Epithelial cell of proximal tubule (primary cell): Measurements from ENCODE around the gene AKAP8. TPM values are rescaled to one million over a fixed set of nuclear protein-coding genes. Genes with fewer than 3 reads are reported as not detected.
"Not testable (repeated sequence)": the region's sequence is repeated elsewhere in the genome, so short reads cannot be mapped to it uniquely, and the experiment has no call there.

Source experiments
- DNase-seq: peaks from one replicate; pipeline ENCODE4 v3.0.0-alpha.2; 2011; ENCODE audit warnings: low read depth
- H3K4me3 ChIP-seq: 2 replicates; pipeline ENCODE4 v1.5.1; 2011; ENCODE audit warnings: low read depth, mild to moderate bottlenecking, low read length
- CTCF ChIP-seq: conservative IDR thresholded peaks from 2 replicates; pipeline ENCODE4 v1.5.1; 2012; ENCODE audit warnings: low read depth, mild to moderate bottlenecking, low read length
- total RNA-seq: library from RNA; depleted of rRNA; stranded (reverse); fragments of >200 nt; gene quantifications from 2 replicates; pipeline ENCODE4 v1.2.3, GENCODE V29; 2015

The AKAP8 gene
- total RNA-seq, 1 donor from 2014 or later = 14.1 TPM

GRCh38 chr19:15398501-15399233 is 19.1 kb upstream of the AKAP8 start:
- TF ChIP-seq CTCF = no peak
- H3K4me3 ChIP-seq = no peak overlapping the region
- DNase-seq = no peak

GRCh38 chr19:15397782-15398181 is 18.2 kb upstream of the AKAP8 start:
- DNase-seq = no peak
- no peak for TF ChIP-seq CTCF
- no peak overlapping the region for H3K4me3 ChIP-seq

DNA sequence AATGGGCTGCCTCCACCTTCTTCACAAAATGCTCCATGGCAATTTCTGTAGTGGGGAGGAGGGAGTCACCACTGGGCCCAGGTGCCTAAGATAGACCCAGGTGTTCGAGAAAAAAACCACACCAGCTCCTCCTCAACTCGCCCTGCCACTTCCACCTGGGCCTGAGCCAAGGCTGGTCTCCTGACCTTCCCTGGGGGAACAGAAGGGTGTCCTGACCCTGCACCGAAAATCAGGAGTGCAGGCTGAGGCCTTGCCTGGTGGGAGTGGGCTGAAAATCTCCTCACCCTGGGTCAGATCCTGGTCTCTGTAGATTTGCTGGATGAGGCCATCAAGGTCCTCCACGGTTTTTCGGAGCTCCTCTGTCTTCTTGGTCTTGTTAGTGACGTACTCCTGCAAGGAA is 17.6 kb upstream of the AKAP8 start:
- H3K4me3 ChIP-seq = no peak overlapping the region
- no peak for TF ChIP-seq CTCF
- DNase-seq = no peak

DNA sequence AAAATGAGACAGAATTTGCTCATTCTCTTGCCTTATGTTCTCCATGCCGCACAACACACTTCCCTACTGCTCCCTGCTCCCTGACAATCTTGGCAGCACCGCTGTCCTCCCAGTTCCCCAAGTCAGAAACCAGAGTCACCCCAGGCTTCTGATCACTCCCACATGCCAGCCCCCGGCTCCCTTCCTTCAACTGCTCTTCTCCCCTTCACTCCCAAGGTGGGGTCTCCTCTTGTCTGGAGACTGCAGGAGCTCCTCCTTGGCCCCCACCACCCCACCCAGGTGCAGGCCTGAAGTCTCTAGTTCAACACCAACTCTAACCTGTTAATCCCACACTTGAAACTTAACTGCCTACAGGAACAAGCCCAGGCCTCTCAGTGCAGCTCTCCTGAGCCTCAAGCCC is 16.8 kb upstream of the AKAP8 start:
- no peak overlapping the region for H3K4me3 ChIP-seq
- DNase-seq = no peak
- TF ChIP-seq CTCF = no peak

DNA sequence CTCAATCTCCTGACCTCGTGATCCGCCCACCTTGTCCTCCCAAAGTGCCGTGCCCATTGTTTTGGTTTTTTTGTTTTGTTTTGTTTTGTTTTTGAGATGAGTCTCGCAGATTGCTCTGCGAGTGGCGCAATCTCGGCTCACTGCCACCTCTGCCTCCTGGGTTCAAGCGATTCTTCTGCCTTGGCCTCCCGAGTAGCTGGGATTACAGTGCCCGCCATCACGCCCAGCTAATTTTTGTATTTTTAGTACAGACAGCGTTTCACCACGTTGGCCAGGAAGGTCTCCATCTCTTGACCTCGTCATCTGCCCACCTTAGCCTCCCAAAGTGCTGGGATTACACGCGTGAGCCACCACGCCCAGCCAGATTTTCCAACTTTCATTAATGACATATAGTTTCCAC is 15.7 kb upstream of the AKAP8 start:
- not testable (repeated sequence) for H3K4me3 ChIP-seq, DNase-seq

DNA sequence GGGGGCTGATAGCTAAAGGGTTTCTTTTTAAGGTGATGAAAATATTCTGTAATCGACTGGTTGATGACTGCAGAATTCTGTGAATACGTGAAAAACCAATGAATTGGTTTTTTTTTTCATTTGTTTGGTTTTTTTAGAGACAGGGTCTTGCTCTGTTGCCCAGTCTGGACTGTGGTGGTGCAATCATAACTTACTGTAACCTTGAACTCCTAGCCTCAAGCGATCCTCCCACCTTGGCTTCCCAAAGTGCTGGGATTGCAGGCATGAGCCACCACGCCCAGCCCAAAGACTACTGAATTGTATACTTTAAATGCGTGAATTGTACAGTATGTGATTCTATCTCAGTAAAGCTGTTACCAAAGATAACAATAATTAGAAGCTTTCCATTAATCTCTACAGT is 14.8 kb upstream of the AKAP8 start:
- H3K4me3 ChIP-seq = no peak overlapping the region
- DNase-seq = no peak
- no peak for TF ChIP-seq CTCF

GRCh38 chr19:15393963-15394362 is 14.4 kb upstream of the AKAP8 start:
- DNase-seq = no peak

More at GRCh38 chr19:15393963-15394362, 14.4 kb upstream of the AKAP8 start:
- TF ChIP-seq CTCF = no peak
- H3K4me3 ChIP-seq = no peak overlapping the region
